HUES6 (cell line): Measurements from ENCODE around the gene ANKRD28.

Experiments used
- H3K27ac ChIP-seq: 2 replicates; pipeline ENCODE4 v1.7.0; 2013; ENCODE audit warnings: low read depth, mild to moderate bottlenecking, low read length, inconsistent platforms
- H3K27me3 ChIP-seq: 2 replicates; pipeline ENCODE4 v1.6.1; 2013; ENCODE audit warnings: low read length; ENCODE audit not compliant: control insufficient read depth, insufficient read depth
- H3K36me3 ChIP-seq: 2 replicates; pipeline ENCODE4 v1.6.1; 2013; ENCODE audit warnings: low read length; ENCODE audit not compliant: control insufficient read depth, insufficient read depth
- H3K4me1 ChIP-seq: 2 replicates; pipeline ENCODE4 v1.6.1; 2013; ENCODE audit warnings: low read length; ENCODE audit not compliant: control insufficient read depth, insufficient read depth
- H3K4me3 ChIP-seq: 2 replicates; pipeline ENCODE4 v1.5.1; 2013; ENCODE audit warnings: low read depth, low read length
- H3K9ac ChIP-seq: one replicate; pipeline ENCODE4 v1.6.1; 2013; ENCODE audit warnings: mild to moderate bottlenecking, low read length
- H3K9me3 ChIP-seq: 2 replicates; pipeline ENCODE4 v1.6.1; 2013; ENCODE audit warnings: low read depth, low read length; ENCODE audit not compliant: control insufficient read depth, insufficient read depth

The ANKRD28 gene

DNA sequence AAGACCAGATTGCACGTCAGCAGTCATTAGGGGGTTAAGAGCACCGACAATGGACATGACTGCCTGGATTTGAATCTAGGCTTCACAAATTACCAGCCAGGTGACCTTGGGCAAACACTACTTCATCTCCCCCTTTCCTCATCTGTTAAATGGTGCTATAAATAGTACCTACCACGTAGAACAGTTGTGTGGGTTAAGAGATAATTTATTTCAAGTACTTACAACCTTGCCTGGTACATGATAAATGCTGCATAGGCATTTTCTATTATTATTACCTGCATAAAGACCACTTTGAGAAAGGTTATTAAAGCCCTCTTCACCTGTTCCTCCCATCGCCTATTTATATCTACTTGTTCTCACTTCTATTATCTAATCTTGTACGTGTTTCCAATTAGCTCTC is 131.5 kb downstream of the ANKRD28 start:
- Histone ChIP-seq H3K4me3 (no peak overlapping the region), H3K27me3 (no peaks in the 10 kb centered on the region), H3K4me1 (peaks cover 2% of the 10 kb centered on the region; the same call in 1 of the 2 replicates), H3K9me3 (no peaks in the 10 kb centered on the region), H3K36me3 (peaks cover 26% of the 10 kb centered on the region), H3K27ac (no peak overlapping the region), H3K9ac (no peak overlapping the region)

DNA sequence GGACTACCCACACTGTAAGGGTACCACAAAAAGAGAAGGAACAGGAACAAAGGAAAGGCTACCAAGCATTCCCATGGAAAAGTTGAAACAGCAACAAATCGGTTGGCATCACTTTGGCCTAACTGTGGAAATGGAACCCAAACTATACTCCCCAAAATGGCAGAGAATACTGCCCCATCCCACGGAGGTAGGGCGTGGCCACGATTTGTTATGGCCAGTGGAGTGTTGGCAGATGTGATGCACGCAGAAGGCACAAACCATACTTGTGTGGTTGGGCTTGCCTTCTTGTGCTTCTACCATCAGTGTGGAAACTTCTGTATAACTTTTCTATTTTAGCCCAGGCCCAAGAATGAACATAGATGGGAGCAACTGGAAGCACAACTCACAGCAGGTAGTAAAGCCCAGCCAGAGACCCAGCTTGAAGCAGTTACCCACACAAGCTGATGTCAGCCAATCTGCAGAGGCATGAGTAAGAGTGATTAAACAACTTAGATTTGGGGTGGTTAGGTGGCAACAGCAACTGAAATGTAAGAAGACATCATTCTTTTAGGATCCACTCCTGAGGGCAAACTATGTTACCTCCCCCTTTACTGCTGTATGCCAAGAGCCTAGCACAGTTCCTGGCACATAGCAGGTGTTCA is 132.1 kb downstream of the ANKRD28 start:
- Histone ChIP-seq H3K9ac (no peak overlapping the region), H3K27ac (no peak overlapping the region), H3K4me3 (no peak overlapping the region), H3K9me3 (no peaks in the 10 kb centered on the region), H3K36me3 (peaks cover 21% of the 10 kb centered on the region), H3K27me3 (no peaks in the 10 kb centered on the region), H3K4me1 (peaks cover 2% of the 10 kb centered on the region; the same call in 1 of the 2 replicates)

DNA sequence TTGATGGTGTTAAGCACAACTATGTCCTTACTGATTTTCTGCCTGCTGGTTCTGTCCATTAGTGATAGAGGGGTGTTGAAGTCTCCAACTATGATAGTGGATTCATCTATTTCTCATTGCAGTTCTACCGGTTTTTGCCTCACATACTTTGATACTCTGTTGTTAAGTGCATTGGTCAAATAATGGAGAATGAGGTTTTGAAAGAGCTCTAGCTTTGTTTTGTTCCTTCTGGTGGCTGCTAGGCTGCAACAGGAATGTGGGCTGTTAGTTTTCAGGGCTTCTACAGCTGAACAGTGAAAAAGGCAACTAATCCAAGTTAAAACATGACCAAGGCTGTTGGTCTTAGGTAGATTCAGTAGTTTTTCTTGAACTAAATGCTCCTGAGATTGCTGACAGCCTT is 133.6 kb downstream of the ANKRD28 start:
- H3K27me3 ChIP-seq = no peaks in the 10 kb centered on the region
- no peak overlapping the region for H3K27ac ChIP-seq
- peaks cover 9% of the 10 kb centered on the region for H3K36me3 ChIP-seq
- no peak overlapping the region for H3K4me3 ChIP-seq
- H3K9ac ChIP-seq = no peak overlapping the region
- H3K4me1 ChIP-seq = peaks cover 2% of the 10 kb centered on the region; the same call in 1 of the 2 replicates
- H3K9me3 ChIP-seq = peaks cover 2% of the 10 kb centered on the region; the same call in 1 of the 2 replicates

DNA sequence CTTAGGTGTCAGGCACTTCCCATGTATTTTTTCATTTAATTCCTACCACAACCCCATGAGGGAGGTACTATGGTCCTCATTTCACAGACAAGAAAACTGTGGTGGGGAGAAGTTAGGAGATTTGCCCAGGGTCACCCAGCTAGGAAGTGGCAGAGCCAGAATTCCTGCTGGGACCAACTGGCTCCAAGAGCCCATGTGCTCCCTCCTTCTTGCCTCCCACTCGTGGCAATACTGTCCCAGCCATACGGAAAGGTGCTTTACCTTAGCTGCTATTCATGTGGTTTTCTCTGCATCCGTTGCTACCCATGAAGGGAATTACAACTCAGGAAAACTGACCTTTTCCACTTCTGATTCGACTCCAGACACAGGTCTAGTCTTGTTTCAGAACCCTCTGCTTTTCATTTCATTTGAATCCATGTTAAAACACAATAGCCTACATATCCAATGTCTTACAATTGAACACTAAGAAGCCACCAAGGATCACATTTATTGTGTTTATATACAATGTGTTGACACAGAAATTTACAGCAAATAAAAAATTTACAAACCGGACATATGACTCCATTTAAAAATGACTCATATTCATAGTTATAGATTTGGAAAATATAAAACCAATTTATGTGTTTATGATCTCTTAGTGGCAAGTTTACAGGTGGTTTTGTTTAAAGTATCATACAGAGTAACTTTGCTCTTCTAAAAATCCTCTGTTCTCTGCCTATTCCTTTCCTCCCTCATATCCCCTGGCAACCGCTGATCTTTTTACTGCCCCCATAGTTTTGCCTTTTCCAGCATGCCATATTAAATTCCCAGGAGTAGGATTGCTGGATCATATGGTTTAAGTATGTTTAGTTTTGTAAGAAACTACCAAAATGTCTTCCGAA is 137.5 kb downstream of the ANKRD28 start:
- peaks cover 31% of the 10 kb centered on the region for H3K9me3 ChIP-seq
- no peaks in the 10 kb centered on the region for H3K27me3 ChIP-seq
- H3K27ac ChIP-seq = no peak overlapping the region
- no peak overlapping the region for H3K9ac ChIP-seq
- H3K36me3 ChIP-seq = no peaks in the 10 kb centered on the region
- H3K4me3 ChIP-seq = no peak overlapping the region
- no peaks in the 10 kb centered on the region for H3K4me1 ChIP-seq

DNA sequence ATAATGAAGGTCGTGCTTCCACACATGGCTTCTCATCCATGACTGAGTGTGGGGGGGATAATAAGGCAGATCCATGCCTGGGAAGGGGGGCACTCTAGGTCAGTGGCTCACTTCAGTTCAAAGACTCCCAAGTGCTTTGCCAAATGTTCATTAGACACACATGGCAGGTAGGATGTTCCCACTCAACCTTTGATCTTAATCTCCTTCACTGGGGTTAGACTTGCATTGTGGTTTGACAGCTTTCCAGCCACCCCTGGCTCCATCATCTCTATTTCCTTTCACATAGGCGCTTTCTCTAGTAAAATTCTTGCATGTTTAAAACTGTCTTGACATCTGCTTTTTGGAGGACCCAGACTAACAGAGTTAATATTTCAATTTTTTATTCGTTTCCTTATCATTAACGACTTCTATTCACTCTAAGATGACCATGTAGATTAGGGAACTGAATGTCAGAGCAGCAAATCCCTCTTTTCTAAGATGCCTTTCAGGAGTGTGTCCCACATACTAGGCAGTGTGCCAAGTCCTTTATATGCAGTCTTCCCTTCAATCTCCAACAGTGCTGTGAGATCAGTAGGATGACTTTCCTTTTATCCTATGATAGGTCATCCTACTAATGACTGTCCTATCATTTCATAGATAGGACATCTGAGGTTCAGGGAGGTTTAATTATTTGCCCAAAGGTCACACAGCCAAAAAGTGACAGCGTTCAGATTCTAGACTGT is 138.4 kb downstream of the ANKRD28 start:
- Histone ChIP-seq H3K4me3 (no peak overlapping the region), H3K4me1 (no peaks in the 10 kb centered on the region), H3K9me3 (peaks cover 34% of the 10 kb centered on the region), H3K27ac (no peak overlapping the region), H3K27me3 (no peaks in the 10 kb centered on the region), H3K9ac (no peak overlapping the region), H3K36me3 (no peaks in the 10 kb centered on the region)

DNA sequence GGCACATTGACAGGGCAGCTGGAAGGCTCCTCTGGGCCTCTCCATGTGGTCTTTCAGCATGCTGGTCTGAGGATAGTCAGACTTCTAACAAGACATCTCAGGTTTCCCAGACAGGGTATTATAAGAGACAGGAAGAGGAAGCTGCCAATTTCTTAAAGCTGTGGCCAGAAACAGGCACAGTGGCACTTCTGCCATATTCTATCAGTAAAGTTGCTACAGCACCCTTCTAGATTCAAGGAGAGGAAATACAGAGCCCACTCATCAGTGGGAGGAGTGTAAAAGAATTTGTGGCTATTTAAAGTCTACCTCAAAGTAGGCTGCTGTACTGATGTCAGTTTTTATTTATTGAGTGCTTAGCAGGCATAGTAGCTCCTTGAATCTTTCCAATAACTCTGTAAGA is 140.8 kb downstream of the ANKRD28 start:
- no peaks in the 10 kb centered on the region for H3K27me3 ChIP-seq
- H3K4me3 ChIP-seq = no peak overlapping the region
- peaks cover 34% of the 10 kb centered on the region for H3K9me3 ChIP-seq
- no peaks in the 10 kb centered on the region for H3K4me1 ChIP-seq
- H3K27ac ChIP-seq = no peak overlapping the region
- H3K36me3 ChIP-seq = no peaks in the 10 kb centered on the region
- no peak overlapping the region for H3K9ac ChIP-seq

DNA sequence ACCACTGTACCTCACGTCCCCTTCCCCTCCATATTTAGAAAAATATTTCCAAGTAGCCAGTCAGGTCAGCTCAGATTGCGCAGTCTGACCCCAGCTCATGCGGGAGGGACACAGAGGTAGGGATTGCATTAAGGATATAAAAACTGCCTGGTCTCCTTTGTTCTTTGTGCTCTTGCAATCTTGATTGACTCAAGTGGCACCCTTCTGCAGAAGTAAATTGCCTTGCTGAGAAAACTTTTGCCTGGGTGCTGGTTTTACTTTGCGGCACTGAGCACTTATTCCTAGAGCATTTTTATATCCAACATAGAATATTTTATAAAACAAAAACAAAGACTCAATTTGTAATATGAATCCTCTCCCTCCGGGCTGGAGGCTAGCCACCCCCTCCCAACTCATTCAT is 141.4 kb downstream of the ANKRD28 start:
- Histone ChIP-seq H3K27me3 (no peaks in the 10 kb centered on the region), H3K27ac (no peak overlapping the region), H3K4me3 (no peak overlapping the region), H3K36me3 (no peaks in the 10 kb centered on the region), H3K9ac (no peak overlapping the region), H3K4me1 (no peaks in the 10 kb centered on the region; the same call in 1 of the 2 replicates), H3K9me3 (peaks cover 34% of the 10 kb centered on the region)

DNA sequence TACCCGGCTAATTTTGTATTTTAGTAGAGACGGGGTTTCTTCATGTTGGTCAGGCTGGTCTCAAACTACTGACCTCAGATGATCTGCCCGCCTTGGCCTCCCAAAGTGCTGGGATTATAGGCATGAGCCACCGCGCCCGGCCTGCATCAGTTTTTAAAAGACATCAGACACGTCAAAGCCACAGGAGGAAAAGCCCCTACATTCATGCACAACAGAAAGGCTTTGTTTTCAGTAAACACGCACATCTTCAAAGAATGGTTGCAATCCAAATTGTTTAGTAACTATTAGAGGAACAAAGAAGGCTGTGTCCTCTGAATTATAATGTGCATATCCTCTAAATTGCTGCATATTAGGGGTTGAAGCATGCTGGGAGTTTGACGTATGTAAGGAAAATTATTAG is 142.9 kb downstream of the ANKRD28 start:
- no peak overlapping the region for H3K9ac ChIP-seq
- H3K9me3 ChIP-seq = peaks cover 34% of the 10 kb centered on the region
- H3K4me3 ChIP-seq = no peak overlapping the region
- no peak overlapping the region for H3K27ac ChIP-seq
- H3K4me1 ChIP-seq = no peaks in the 10 kb centered on the region; the same call in 1 of the 2 replicates
- no peaks in the 10 kb centered on the region for H3K27me3 ChIP-seq
- no peaks in the 10 kb centered on the region for H3K36me3 ChIP-seq

DNA sequence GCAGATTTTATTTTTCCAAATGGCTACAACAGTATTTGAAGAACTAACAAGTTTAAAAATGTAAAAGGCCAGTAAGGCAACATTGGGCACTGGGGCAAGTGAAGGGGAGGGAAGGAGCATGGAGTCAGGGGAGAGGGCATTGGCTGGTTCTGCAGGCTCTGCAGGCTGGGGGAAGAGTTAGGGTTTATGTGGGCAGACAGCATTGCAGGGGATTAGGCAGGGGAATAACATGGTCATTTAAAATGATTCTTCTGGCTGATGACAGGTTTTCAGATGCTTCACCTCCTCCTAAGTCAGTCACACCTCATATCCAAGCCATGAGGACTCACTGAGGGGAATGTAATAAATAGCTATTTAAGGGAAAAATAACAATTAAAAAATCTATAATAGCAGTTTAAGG is 143.7 kb downstream of the ANKRD28 start:
- H3K4me1 ChIP-seq = no peaks in the 10 kb centered on the region; the same call in 1 of the 2 replicates
- H3K9me3 ChIP-seq = peaks cover 32% of the 10 kb centered on the region
- no peaks in the 10 kb centered on the region for H3K36me3 ChIP-seq
- H3K27ac ChIP-seq = no peak overlapping the region
- H3K9ac ChIP-seq = no peak overlapping the region
- no peaks in the 10 kb centered on the region for H3K27me3 ChIP-seq
- no peak overlapping the region for H3K4me3 ChIP-seq

DNA sequence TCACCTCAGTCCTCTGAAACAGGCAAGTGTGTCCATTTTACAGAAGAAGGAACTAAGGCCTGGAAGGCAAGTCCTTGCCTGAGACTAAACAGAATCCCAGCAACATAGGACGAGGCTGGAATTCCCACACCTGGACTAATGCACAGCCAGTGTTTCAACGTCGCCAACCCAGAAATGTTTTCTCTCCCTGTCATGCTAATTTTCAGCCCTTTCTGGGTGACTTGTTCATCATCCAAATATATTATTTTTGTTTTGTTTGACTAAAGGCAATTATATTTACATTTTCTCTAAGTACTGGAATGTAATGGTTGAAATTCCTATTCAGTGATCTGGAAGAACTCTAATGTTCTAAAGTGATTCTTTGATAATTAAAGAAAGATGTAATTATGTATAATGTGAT is 144.5 kb downstream of the ANKRD28 start:
- Histone ChIP-seq H3K27me3 (no peaks in the 10 kb centered on the region), H3K9ac (no peak overlapping the region), H3K9me3 (peaks cover 26% of the 10 kb centered on the region), H3K4me3 (no peak overlapping the region), H3K36me3 (no peaks in the 10 kb centered on the region), H3K27ac (no peak overlapping the region), H3K4me1 (no peaks in the 10 kb centered on the region; the same call in 1 of the 2 replicates)

DNA sequence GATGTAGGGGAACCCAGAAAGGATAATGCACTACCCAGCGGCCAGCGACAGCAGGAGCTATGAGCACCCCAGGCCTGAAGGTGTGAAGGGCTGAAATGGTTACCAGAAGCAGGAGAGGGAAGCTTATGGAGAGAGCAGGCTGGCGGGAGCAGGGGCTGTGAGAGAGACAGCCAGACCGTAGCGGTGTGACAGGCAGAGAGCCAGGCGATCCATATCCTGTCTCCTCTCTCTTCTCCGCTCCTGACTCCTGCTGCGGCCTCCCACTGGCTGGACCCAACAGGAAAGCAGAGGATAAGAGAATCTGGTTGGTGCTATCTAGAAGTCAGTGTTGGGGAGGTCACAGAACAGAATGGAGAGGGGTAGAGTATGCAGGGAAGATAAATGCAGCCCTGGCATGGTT is 146.4 kb downstream of the ANKRD28 start:
- Histone ChIP-seq H3K27ac (no peak overlapping the region), H3K4me3 (no peak overlapping the region), H3K9me3 (peaks cover 11% of the 10 kb centered on the region), H3K9ac (no peak overlapping the region), H3K36me3 (no peaks in the 10 kb centered on the region), H3K4me1 (peaks cover 10% of the 10 kb centered on the region), H3K27me3 (no peaks in the 10 kb centered on the region)
